GM18861 (cell line): ENCODE data around the gene EPHB3.

Experiments
- ATAC-seq: cut with Tn5 transposase; IDR thresholded peaks from one replicate; pipeline ENCODE4 v1.9.1; 2021; ENCODE audit not compliant: unreplicated experiment

Gene EPHB3

GRCh38 chr3:184543256-184543655 lies 18.3 kb upstream of the EPHB3 start:
- ATAC-seq = no peak

GRCh38 chr3:184543843-184544512 lies 17.6 kb upstream of the EPHB3 start:
- no peak for ATAC-seq

GRCh38 chr3:184544513-184544861 lies 17.1 kb upstream of the EPHB3 start:
- ATAC-seq = no peak

- no peak for ATAC-seq
Observed at GRCh38 chr3:184545769-184546168, 15.8 kb upstream of the EPHB3 start.

- no peak for ATAC-seq
Observed at GRCh38 chr3:184546252-184546651, 15.3 kb upstream of the EPHB3 start.

- no peak for ATAC-seq
Observed at GRCh38 chr3:184549796-184550577, 11.6 kb upstream of the EPHB3 start.

- no peak for ATAC-seq
Observed at GRCh38 chr3:184551103-184551502, 10.5 kb upstream of the EPHB3 start.

- ATAC-seq = no peak
Observed at GRCh38 chr3:184551614-184552256, 9.8 kb upstream of the EPHB3 start.

GRCh38 chr3:184552296-184552695 lies 9.3 kb upstream of the EPHB3 start:
- ATAC-seq = no peak

GRCh38 chr3:184552863-184553262 lies 8.7 kb upstream of the EPHB3 start:
- ATAC-seq = no peak

GRCh38 chr3:184553385-184553784 lies 8.2 kb upstream of the EPHB3 start:
- no peak for ATAC-seq

- ATAC-seq = no peak
Observed at GRCh38 chr3:184554461-184554860, 7.1 kb upstream of the EPHB3 start.

GRCh38 chr3:184556582-184557347 lies 4.8 kb upstream of the EPHB3 start:
- no peak for ATAC-seq

- ATAC-seq = no peak
Observed at GRCh38 chr3:184557348-184557950, 4.1 kb upstream of the EPHB3 start.

GRCh38 chr3:184558726-184559125 lies 2.9 kb upstream of the EPHB3 start:
- no peak for ATAC-seq

- ATAC-seq = no peak
Observed at GRCh38 chr3:184559336-184559735, 2.2 kb upstream of the EPHB3 start.

GRCh38 chr3:184560531-184560930 lies 1.1 kb upstream of the EPHB3 start:
- no peak for ATAC-seq

GRCh38 chr3:184561913-184562877 lies 610 bp downstream of the EPHB3 start:
- no peak for ATAC-seq

GRCh38 chr3:184562878-184563560 lies 1.4 kb downstream of the EPHB3 start:
- no peak for ATAC-seq
